Measurements from ENCODE around the gene RUNDC3A. TPM values are rescaled to one million over a fixed set of nuclear protein-coding genes. Genes with fewer than 3 reads are reported as not detected.

Gene RUNDC3A
- 0.47 and 0.54 TPM in 2 replicates for total RNA-seq

DNA sequence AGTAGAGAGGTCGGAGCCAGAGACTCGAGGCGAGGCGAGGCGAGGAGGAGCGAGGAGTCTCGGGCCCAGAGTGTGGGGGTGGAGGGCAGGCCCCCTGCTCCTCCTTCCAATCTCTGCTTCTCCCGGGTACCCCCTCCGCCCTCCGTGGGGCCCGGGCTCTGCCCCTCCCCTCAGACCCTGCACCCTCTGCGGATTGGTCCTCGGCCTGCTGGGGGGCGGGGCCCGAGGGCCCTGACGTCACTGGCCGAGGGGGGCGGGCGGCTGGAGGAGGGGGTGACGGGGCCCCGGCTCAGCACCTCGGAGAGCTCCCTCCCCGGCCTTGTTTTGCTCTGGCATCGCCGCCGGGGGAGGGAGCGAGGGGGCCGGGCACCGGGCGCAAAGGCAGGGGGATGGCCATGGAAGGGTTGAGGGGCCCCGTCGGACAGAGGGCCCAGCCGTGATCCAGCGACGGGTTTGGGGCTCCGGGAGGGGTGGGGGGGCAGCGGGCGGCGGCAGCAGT is at the start of gene RUNDC3A:
Gene RUNDC3A, plus strand, starts transcription at position 282 of the 499 bp plus-strand sequence. CDS start 232 bp downstream, outside the sequence.

DNA sequence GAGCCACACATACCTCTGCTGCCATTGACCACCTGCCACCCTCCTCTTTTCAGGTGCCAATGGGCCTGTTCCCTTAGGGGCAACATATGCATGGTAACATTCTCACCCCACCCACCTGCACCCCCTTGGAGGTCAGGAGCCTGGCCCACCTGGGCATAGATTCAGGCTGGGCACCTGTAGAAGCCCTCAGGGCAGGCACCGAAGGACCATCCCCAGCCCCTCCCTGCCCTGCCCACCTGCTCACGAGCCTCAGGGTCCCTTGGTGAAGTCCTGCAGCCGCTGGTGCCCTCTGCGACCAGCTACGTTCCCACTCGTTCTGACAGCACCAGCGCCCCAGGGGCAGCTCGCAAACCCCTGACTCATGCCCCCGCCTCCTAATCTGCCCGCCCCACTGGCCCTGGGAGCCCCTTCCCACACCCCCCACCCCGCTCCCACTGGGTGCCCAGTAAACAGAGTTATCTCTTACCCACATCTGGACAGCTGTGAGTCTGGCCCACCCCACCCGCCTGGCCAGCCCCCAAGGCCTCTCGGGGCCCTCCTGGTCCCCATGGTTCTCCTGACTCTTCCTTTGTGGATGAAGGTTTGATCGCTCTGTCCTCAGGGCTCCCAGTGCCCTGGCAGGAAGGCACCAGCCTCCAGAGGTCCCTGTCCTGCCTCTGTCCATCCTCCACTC is 40.4 kb upstream of the RUNDC3A start, which contains the start of gene SLC4A1:
Gene SLC4A1, minus strand, starts transcription at position 318 of the 673 bp plus-strand sequence. CDS start 5,269 bp downstream, outside the sequence.

DNA sequence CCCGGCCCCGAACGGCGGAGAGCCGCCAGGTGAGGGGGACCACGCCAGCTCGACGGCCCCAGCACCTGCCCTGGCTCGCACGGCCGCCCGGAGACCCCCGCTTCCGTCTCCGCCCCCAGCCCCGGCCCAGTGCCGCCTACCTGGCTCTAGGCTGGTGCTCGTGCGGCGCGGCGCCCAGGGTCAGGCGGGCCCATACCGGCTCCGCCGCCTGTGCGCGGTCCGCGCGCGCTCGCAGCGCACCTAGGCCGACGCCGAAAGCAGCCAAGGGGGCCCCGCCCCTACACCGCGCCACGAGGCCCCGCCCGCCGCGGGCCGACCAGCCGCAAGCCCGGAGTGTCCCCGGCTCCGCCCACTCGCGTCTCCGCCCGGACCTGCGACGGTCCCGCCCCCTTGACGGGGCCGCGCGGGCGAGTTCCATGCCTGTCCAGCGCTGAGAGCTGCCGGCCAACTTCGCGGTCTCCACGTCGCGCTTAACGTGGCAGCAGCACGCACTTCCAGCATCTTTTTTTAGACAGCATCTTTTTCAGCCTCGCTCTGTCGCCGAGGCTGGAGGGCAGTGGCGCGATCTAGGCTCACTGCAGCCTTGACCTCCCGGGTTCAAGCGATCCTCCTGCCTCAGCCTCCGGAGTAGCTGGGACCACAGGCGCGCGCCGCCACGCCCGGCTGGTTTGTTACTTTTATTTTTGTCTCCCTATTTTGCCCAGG is 16.3 kb downstream of the RUNDC3A start, which contains the start of gene SLC25A39:
Gene SLC25A39, minus strand, starts transcription at position 253 of the 705 bp plus-strand sequence. CDS start 1,261 bp downstream, outside the sequence.

DNA sequence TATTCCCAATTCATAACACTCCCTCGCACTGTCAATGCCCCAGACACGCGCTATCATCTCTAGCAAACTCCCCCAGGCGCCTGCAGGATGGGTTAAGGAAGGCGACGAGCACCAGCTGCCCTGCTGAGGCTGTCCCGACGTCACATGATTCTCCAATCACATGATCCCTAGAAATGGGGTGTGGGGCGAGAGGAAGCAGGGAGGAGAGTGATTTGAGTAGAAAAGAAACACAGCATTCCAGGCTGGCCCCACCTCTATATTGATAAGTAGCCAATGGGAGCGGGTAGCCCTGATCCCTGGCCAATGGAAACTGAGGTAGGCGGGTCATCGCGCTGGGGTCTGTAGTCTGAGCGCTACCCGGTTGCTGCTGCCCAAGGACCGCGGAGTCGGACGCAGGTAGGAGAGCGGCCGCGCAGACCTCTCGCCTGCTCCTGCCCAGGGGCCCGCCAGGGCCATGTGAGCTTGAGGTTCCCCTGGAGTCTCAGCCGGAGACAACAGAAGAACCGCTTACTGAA is 36.6 kb downstream of the RUNDC3A start, which contains the start of gene GRN:
Gene GRN, plus strand, starts transcription at position 364 of the 515 bp plus-strand sequence. CDS start 3,863 bp downstream, outside the sequence.

DNA sequence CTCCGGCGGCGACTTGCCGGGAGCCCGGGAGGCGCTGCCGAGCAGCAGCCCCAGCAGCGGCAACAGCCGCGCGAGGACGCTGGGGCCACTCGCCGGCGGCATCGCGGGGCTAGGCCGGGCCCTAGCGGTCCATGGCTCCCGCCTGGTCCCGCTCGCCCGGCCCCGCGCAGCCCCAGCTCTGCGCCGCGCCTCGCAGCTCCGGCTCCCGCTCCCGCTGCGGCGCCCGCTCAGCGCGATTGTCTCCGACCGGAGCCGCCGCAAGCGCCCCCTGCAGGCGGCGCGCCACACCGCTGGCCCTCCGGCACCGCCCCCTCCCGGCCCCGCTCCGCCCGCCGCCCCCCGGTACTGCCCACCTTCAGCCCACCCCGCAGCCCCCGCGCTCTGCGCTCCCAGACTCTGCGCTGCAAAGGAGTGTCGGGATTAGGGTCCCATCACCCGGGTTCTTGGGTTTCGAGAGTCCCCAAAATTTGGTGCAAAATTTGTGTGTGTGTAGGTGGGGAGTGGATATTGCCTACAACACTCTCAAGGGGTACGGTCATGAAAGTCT is 55.3 kb downstream of the RUNDC3A start, which contains the start of gene FAM171A2:
Gene FAM171A2, minus strand, starts transcription at position 241 of the 547 bp plus-strand sequence. Its CDS starts 139 bp downstream, at position 102.

Other genes with a start within 250 kb of the RUNDC3A start
- 26.1 and 28.3 TPM in 2 replicates for gene LSM12, start 241.9 kb upstream of the RUNDC3A start, total RNA-seq
- 19.3 and 24.1 TPM in 2 replicates for gene G6PC3, start 237.9 kb upstream of the RUNDC3A start, total RNA-seq
- gene HDAC5, start 185.0 kb upstream of the RUNDC3A start, total RNA-seq = 19.9 and 23.4 TPM in 2 replicates
- 1.0 and 1.5 TPM in 2 replicates for gene HROB, start 166.7 kb upstream of the RUNDC3A start, total RNA-seq
- gene ASB16, start 137.9 kb upstream of the RUNDC3A start, total RNA-seq = not detected in 2 replicates
- 22.6 and 26.0 TPM in 2 replicates for gene TMUB2, start 121.6 kb upstream of the RUNDC3A start, total RNA-seq
- 32.9 and 38.3 TPM in 2 replicates for gene ATXN7L3, start 108.7 kb upstream of the RUNDC3A start, total RNA-seq
- 47.6 and 55.3 TPM in 2 replicates for gene UBTF, start 88.9 kb upstream of the RUNDC3A start, total RNA-seq
- not detected in 2 replicates for gene SLC4A1, start 40.5 kb upstream of the RUNDC3A start, total RNA-seq
- 66.9 and 81.9 TPM in 2 replicates for gene SLC25A39, start 16.2 kb downstream of the RUNDC3A start, total RNA-seq
- 238 and 353 TPM in 2 replicates for gene GRN, start 36.7 kb downstream of the RUNDC3A start, total RNA-seq
- gene FAM171A2, start 55.3 kb downstream of the RUNDC3A start, total RNA-seq = 4.6 and 9.5 TPM in 2 replicates
- 0.18 and 0.28 TPM in 2 replicates for gene ITGA2B, start 81.0 kb downstream of the RUNDC3A start, total RNA-seq
- 12.1 and 14.3 TPM in 2 replicates for gene GPATCH8, start 194.8 kb downstream of the RUNDC3A start, total RNA-seq
- 0.54 and 1.7 TPM in 2 replicates for gene FZD2, start 248.9 kb downstream of the RUNDC3A start, total RNA-seq

All from endothelial cell of coronary artery (primary cell).